ENCODE measurements around the gene ZNF853. TPM values are rescaled to one million over a fixed set of nuclear protein-coding genes. Genes with fewer than 3 reads are reported as not detected.

The ZNF853 gene
- total RNA-seq, 4 donors from 2014 or later = 0.61 to 9.3 (median 2.1) TPM

DNA sequence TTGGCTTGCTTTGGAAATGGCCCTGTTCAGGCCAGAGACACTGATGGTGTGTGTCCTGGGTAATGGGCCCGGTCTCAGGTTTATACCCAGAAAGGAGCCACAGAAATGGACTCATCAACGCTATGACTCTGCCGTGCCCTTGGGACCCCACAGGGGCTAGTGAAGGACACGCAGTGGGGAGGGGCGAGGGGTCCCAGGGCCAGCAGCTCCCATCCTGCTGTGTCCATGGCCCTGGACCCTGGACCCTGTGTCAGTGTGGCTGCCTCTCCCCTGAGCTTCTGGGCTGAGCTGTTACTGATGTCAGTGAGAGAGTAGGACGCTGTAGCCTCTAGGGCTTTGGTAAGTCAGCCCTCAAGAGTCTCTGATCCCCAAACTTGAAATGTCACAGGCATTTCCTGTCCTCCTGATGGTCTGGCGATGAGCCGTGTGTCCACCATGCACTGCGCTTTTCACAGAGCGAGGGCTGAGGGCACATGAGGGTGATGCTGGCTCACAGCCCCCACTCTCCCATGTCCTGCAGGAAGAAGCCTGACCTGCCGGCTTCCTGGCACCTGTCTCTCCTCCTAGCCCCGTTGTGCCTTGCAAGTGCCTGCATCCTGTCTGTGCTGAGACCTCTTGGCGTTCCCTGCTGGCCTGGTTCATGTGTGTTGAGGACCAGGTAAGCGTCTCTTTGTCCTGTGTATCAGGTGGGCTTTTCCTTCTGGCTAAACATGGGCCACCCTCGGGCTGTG, 26.1 kb downstream of the ZNF853 start:
- H3K9me3 ChIP-seq = no peaks in the 10 kb centered on the region
- intact Hi-C loops (cut with DNase I) = no loop called here
- peaks cover 37 to 77% (median 40%) of the 10 kb centered on the region in 3 donors for H3K36me3 ChIP-seq
- 92 to 100% methylated on average over 1 to 5 of the region's 15 CpGs for WGBS, 2 donors
- H3K4me1 ChIP-seq = peaks cover 13 to 38% (median 25%) of the 10 kb centered on the region in 3 donors
- no peak overlapping the region for H3K27ac ChIP-seq
- TF ChIP-seq POLR2A (IDR thresholded peaks at IDR 0.05) = no peak
- TF ChIP-seq, protein P1, sequence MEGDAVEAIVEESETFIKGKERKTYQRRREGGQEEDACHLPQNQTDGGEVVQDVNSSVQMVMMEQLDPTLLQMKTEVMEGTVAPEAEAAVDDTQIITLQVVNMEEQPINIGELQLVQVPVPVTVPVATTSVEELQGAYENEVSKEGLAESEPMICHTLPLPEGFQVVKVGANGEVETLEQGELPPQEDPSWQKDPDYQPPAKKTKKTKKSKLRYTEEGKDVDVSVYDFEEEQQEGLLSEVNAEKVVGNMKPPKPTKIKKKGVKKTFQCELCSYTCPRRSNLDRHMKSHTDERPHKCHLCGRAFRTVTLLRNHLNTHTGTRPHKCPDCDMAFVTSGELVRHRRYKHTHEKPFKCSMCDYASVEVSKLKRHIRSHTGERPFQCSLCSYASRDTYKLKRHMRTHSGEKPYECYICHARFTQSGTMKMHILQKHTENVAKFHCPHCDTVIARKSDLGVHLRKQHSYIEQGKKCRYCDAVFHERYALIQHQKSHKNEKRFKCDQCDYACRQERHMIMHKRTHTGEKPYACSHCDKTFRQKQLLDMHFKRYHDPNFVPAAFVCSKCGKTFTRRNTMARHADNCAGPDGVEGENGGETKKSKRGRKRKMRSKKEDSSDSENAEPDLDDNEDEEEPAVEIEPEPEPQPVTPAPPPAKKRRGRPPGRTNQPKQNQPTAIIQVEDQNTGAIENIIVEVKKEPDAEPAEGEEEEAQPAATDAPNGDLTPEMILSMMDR (IDR thresholded peaks at IDR 0.05) = no peak
- DNase-seq = no peak
- H3K4me3 ChIP-seq = no peak overlapping the region
- H3K27me3 ChIP-seq = no peaks in the 10 kb centered on the region

- no peak overlapping the region for H3K4me3 ChIP-seq
- no peak for DNase-seq
- intact Hi-C loops (cut with DNase I) = no loop called here
- H3K27ac ChIP-seq = no peak overlapping the region
- TF ChIP-seq, protein P1 (IDR thresholded peaks at IDR 0.05) = no peak
- TF ChIP-seq POLR2A (IDR thresholded peaks at IDR 0.05) = no peak
- no peaks in the 10 kb centered on the region for H3K27me3 ChIP-seq
- WGBS, 2 donors = 92 to 95% methylated on average over 11 to 22 of the region's 24 CpGs
- H3K4me1 ChIP-seq = peaks cover 9 to 34% (median 23%) of the 10 kb centered on the region in 3 donors
- H3K9me3 ChIP-seq = no peaks in the 10 kb centered on the region
- H3K36me3 ChIP-seq = peaks cover 39 to 86% (median 46%) of the 10 kb centered on the region in 3 donors
These were observed 26.9 kb downstream of the ZNF853 start for GRCh38 chr7:6642239-6642839.

- TF ChIP-seq, protein P1 (IDR thresholded peaks at IDR 0.05) = no peak
- TF ChIP-seq POLR2A (IDR thresholded peaks at IDR 0.05) = no peak
- no peaks in the 10 kb centered on the region for H3K9me3 ChIP-seq
- H3K27ac ChIP-seq = no peak overlapping the region
- H3K4me3 ChIP-seq = no peak overlapping the region
- peaks cover 43 to 93% (median 49%) of the 10 kb centered on the region in 3 donors for H3K36me3 ChIP-seq
- DNase-seq = no peak
- intact Hi-C loops (cut with DNase I) = no loop called here
- 83 to 88% methylated on average over 7 to 14 of the region's 22 CpGs for WGBS, 2 donors
- no peaks in the 10 kb centered on the region for H3K27me3 ChIP-seq
- H3K4me1 ChIP-seq = peaks cover 6 to 29% (median 17%) of the 10 kb centered on the region in 3 donors
These were observed 27.6 kb downstream of the ZNF853 start for GRCh38 chr7:6642861-6643640.

GRCh38 chr7:6643915-6644625, 28.7 kb downstream of the ZNF853 start:
- H3K27ac ChIP-seq = no peak overlapping the region
- intact Hi-C loops (cut with DNase I) = no loop called here
- H3K4me1 ChIP-seq = peaks cover 0 to 19% (median 7%) of the 10 kb centered on the region in 3 donors
- no peaks in the 10 kb centered on the region for H3K9me3 ChIP-seq
- H3K36me3 ChIP-seq = peaks cover 43 to 100% (median 49%) of the 10 kb centered on the region in 3 donors
- WGBS, 2 donors = 85 to 95% methylated on average over 12 to 13 of the region's 21 CpGs
- H3K4me3 ChIP-seq = no peak overlapping the region
- TF ChIP-seq, protein P1 (IDR thresholded peaks at IDR 0.05) = no peak
- TF ChIP-seq POLR2A (IDR thresholded peaks at IDR 0.05) = no peak
- no peaks in the 10 kb centered on the region for H3K27me3 ChIP-seq
- no peak for DNase-seq
